Hepatocyte (in vitro differentiated cells): Measurements from ENCODE around the gene XNDC1N. TPM values are rescaled to one million over a fixed set of nuclear protein-coding genes. Genes with fewer than 3 reads are reported as not detected.

Source experiments
- DNase-seq: peaks from one replicate; pipeline ENCODE4 v3.0.0-alpha.2; 2016; ENCODE audit warnings: low spot score
- H2AFZ ChIP-seq: fragments of 200-600 bp; sonication (generic); 2 replicates; pipeline ENCODE4 v1.6.0; 2016; ENCODE audit warnings: antibody characterized with exemption, mild to moderate bottlenecking
- H3K27ac ChIP-seq: fragments of 200-600 bp; sonication (generic); 2 replicates; pipeline ENCODE4 v1.5.1; 2016; ENCODE audit warnings: mild to moderate bottlenecking
- H3K27me3 ChIP-seq: fragments of 200-600 bp; sonication (generic); 2 replicates; pipeline ENCODE4 v1.6.1; 2016
- H3K36me3 ChIP-seq: fragments of 200-600 bp; sonication (generic); replicated peaks from 2 replicates; pipeline ENCODE4 v1.5.1; 2016; ENCODE audit warnings: low read depth; ENCODE audit not compliant: insufficient read depth
- H3K4me1 ChIP-seq: fragments of 200-600 bp; sonication (generic); 2 replicates; pipeline ENCODE4 v1.5.1; 2016; ENCODE audit warnings: mild to moderate bottlenecking, moderate library complexity; ENCODE audit not compliant: insufficient read depth
- H3K4me2 ChIP-seq: fragments of 200-600 bp; sonication (generic); 2 replicates; pipeline ENCODE4 v1.6.0; 2016
- H3K4me3 ChIP-seq: fragments of 200-600 bp; sonication (generic); 2 replicates; pipeline ENCODE4 v1.5.1; 2016; ENCODE audit warnings: mild to moderate bottlenecking
- H3K79me2 ChIP-seq: fragments of 200-600 bp; sonication (generic); 2 replicates; pipeline ENCODE4 v1.6.0; 2017; ENCODE audit warnings: mild to moderate bottlenecking
- H3K9me2 ChIP-seq: fragments of 200-600 bp; sonication (generic); replicated peaks from 2 replicates; pipeline ENCODE4 v1.6.0; 2017; ENCODE audit warnings: mild to moderate bottlenecking; ENCODE audit not compliant: insufficient read depth
- H3K9me3 ChIP-seq: fragments of 200-600 bp; sonication (generic); 2 replicates; pipeline ENCODE4 v1.5.1; 2016; ENCODE audit warnings: low read depth, mild to moderate bottlenecking
- H4K20me1 ChIP-seq: fragments of 200-600 bp; sonication (generic); 2 replicates; pipeline ENCODE4 v1.6.0; 2016; ENCODE audit warnings: mild to moderate bottlenecking; ENCODE audit not compliant: insufficient read depth, poor library complexity, severe bottlenecking
- EZH2 ChIP-seq: fragments of 200-600 bp; sonication (generic); IDR thresholded peaks from 2 replicates; pipeline ENCODE4 v1.6.1; 2016; ENCODE audit warnings: antibody characterized with exemption, mild to moderate bottlenecking, borderline replicate concordance
- EZH2phosphoT487 ChIP-seq: fragments of 200-600 bp; sonication (generic); IDR thresholded peaks from one replicate; pipeline ENCODE4 v1.6.1; 2018; ENCODE audit warnings: antibody characterized with exemption, mild to moderate bottlenecking, low read depth, moderate library complexity; ENCODE audit not compliant: unreplicated experiment, severe bottlenecking
- WGBS: methylation state at CpG from one replicate; pipeline ENCODE4 v1.1.6; 2016; ENCODE audit warnings: low lambda C conversion rate; ENCODE audit errors: missing lambda C conversion rate; 5-methylcytosine and 5-hydroxymethylcytosine counted together
- polyA plus RNA-seq: library from polyadenylated mRNA; unstranded; fragments of >200 nt; fragmentation: Nextera tagmentation; extraction: Ambion mirVana; gene quantifications from 2 replicates; pipeline ENCODE4 v1.2.1, GENCODE V29; 2016
- total RNA-seq: library from RNA; depleted of rRNA; stranded (reverse); fragments of >200 nt; gene quantifications from 2 replicates; pipeline ENCODE4 v1.2.3, GENCODE V29; 2014
- TF ChIP-seq, protein P1 (sequence below): fragments of 200-600 bp; sonication (generic); IDR thresholded peaks from 2 replicates; pipeline ENCODE4 v1.5.1; 2016; ENCODE audit warnings: antibody characterized with exemption, mild to moderate bottlenecking; ENCODE audit not compliant: poor library complexity

Gene XNDC1N
- total and polyA plus RNA-seq, 2 experiments from 2014 or later, result 7.1 to 9.7 TPM

DNA sequence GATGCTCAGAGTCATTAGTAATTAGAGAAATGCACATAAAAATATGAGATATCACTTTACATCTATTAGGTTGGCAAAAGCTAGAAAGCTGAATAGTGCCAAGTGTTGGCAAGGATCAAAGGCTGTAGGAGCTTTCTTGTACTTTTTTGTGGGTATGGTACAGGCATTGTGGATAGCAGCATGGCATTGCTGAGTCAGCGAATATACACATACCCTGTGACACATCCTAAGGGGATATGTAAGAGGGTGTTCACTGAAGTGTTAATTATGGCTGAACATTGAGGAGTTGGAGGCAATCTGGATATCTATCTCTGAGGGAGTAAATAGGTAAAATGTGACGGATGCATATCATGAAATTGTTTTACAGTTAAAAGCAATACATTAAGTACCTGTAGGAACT, 43.3 kb upstream of the XNDC1N start:
- H3K4me1 ChIP-seq, result no peaks in the 10 kb centered on the region
- H3K4me3 ChIP-seq, result no peak overlapping the region
- no peak overlapping the region for H2AFZ ChIP-seq
- no peaks in the 10 kb centered on the region for H3K36me3 ChIP-seq
- no peaks in the 10 kb centered on the region for H3K9me2 ChIP-seq
- 98% methylated on average over 2 of the region's 2 CpGs for WGBS
- H3K9me3 ChIP-seq, result no peaks in the 10 kb centered on the region
- no peaks in the 10 kb centered on the region for H4K20me1 ChIP-seq
- peaks cover 16% of the 10 kb centered on the region for H3K79me2 ChIP-seq
- DNase-seq, result no peak
- H3K27me3 ChIP-seq, result no peaks in the 10 kb centered on the region
- no peak for TF ChIP-seq EZH2
- TF ChIP-seq EZH2phosphoT487, result no peak
- TF ChIP-seq, protein P1, sequence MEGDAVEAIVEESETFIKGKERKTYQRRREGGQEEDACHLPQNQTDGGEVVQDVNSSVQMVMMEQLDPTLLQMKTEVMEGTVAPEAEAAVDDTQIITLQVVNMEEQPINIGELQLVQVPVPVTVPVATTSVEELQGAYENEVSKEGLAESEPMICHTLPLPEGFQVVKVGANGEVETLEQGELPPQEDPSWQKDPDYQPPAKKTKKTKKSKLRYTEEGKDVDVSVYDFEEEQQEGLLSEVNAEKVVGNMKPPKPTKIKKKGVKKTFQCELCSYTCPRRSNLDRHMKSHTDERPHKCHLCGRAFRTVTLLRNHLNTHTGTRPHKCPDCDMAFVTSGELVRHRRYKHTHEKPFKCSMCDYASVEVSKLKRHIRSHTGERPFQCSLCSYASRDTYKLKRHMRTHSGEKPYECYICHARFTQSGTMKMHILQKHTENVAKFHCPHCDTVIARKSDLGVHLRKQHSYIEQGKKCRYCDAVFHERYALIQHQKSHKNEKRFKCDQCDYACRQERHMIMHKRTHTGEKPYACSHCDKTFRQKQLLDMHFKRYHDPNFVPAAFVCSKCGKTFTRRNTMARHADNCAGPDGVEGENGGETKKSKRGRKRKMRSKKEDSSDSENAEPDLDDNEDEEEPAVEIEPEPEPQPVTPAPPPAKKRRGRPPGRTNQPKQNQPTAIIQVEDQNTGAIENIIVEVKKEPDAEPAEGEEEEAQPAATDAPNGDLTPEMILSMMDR, result no peak
- H3K4me2 ChIP-seq, result no peak overlapping the region
- no peak overlapping the region for H3K27ac ChIP-seq

DNA sequence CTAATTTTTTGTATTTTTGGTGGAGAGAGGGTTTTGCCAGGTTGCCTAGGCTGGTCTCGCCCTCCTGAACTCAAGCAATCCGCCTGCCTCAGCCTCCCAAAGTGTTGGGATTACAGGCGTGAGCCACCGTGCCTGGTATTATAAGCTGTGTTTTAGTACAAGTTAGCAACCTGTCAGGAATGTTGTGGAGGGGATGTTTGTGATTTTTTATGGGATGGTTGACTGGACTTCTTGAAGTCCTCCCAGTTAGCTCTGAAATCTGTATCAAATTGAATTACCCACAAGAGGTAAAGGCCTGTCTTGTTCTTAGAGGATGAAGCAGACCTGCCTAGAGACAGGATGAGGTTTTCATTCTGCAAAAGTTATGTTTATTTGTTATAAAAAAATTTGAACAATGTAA, 36.2 kb upstream of the XNDC1N start:
- H3K4me3 ChIP-seq, result no peak overlapping the region
- no peaks in the 10 kb centered on the region for H3K36me3 ChIP-seq
- no peaks in the 10 kb centered on the region for H3K9me2 ChIP-seq
- H3K79me2 ChIP-seq, result peaks cover 10% of the 10 kb centered on the region
- TF ChIP-seq EZH2phosphoT487 (no peak), EZH2 (no peak)
- TF ChIP-seq, protein P1, result no peak
- no peaks in the 10 kb centered on the region for H3K4me1 ChIP-seq
- no peaks in the 10 kb centered on the region for H3K9me3 ChIP-seq
- no peak overlapping the region for H3K27ac ChIP-seq
- 83% methylated on average over 4 of the region's 4 CpGs for WGBS
- H3K27me3 ChIP-seq, result no peaks in the 10 kb centered on the region
- H4K20me1 ChIP-seq, result no peaks in the 10 kb centered on the region
- H2AFZ ChIP-seq, result no peak overlapping the region
- no peak overlapping the region for H3K4me2 ChIP-seq
- no peak for DNase-seq

DNA sequence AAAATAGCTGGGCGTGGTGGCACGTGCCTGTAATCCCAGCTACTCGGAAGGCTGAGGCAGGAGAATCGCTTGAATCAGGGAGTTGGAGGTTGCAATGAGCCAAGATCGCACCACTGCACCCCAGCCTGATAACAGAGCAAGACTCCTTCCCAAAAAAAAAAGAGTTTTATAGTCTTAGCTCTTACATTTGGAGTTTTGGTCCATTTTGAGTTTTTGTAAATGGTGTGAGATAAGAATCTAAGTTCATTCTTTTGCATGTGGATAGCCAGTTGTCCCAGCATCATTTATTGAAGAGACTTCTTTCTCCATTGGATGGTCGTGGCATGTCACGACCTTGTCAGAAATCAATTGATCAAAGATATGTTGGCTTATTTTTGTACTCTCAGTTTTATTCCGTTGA, 35.1 kb upstream of the XNDC1N start:
- H3K4me2 ChIP-seq, result no peak overlapping the region
- H3K9me2 ChIP-seq, result no peaks in the 10 kb centered on the region
- H2AFZ ChIP-seq, result no peak overlapping the region
- H3K4me1 ChIP-seq, result no peaks in the 10 kb centered on the region
- TF ChIP-seq, protein P1, result no peak
- TF ChIP-seq EZH2phosphoT487 (no peak), EZH2 (no peak)
- DNase-seq, result no peak
- H3K36me3 ChIP-seq, result no peaks in the 10 kb centered on the region
- H3K27me3 ChIP-seq, result no peaks in the 10 kb centered on the region
- no peaks in the 10 kb centered on the region for H3K9me3 ChIP-seq
- H3K79me2 ChIP-seq, result peaks cover 14% of the 10 kb centered on the region
- no peak overlapping the region for H3K27ac ChIP-seq
- H4K20me1 ChIP-seq, result no peaks in the 10 kb centered on the region
- no peak overlapping the region for H3K4me3 ChIP-seq
- 96% methylated on average over 8 of the region's 8 CpGs for WGBS

DNA sequence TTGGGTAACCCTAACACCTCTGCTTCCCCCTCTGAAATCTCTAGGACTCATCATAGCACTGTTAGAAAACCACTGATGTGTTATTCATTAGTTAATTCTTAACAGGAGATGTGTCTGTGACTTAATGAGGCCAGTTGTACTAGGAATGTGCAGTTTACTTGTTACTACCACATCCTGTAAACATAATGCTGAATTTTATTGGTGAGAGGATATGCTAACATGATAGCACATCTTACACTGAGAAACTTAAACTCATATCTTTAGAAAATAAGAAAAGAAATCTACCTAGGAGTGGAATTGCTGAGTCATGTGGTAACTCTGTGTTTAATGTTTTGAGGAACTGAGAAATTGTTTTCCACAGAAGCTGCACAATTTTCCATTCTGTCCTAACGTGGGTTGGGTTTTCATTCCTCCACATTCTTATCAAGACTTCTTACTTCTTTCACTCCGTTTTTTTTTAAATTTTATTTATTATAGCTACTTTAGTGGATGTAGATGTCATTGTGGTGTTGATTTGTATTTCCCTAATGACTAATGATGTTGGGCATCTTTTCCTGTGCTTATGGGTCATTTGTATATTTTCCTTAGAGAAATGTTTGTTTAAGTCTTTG, 34.1 kb upstream of the XNDC1N start:
- no peaks in the 10 kb centered on the region for H3K36me3 ChIP-seq
- H3K27me3 ChIP-seq, result no peaks in the 10 kb centered on the region
- H3K4me2 ChIP-seq, result no peak overlapping the region
- H4K20me1 ChIP-seq, result no peaks in the 10 kb centered on the region
- no peak for DNase-seq
- peaks cover 19% of the 10 kb centered on the region for H3K79me2 ChIP-seq
- H3K4me3 ChIP-seq, result no peak overlapping the region
- no peaks in the 10 kb centered on the region for H3K9me2 ChIP-seq
- H2AFZ ChIP-seq, result no peak overlapping the region
- H3K4me1 ChIP-seq, result no peaks in the 10 kb centered on the region
- WGBS, result 90% methylated on average over 2 of the region's 2 CpGs
- no peaks in the 10 kb centered on the region for H3K9me3 ChIP-seq
- peak overlapping the region; percentile 12 for H3K27ac ChIP-seq
- TF ChIP-seq EZH2, result no peak
